AG09309 (cell line): Measurements from ENCODE around the gene ADGRD2.

Experiments
- DNase-seq: peaks from one replicate; pipeline ENCODE4 v3.0.0-alpha.2; 2010; ENCODE audit warnings: low read depth
- H3K4me3 ChIP-seq: 2 replicates; pipeline ENCODE4 v1.5.1; 2011; ENCODE audit warnings: mild to moderate bottlenecking, low read depth, low read length, moderate library complexity; ENCODE audit not compliant: control insufficient read depth
- TF ChIP-seq, protein P1 (sequence below): IDR thresholded peaks from 2 replicates; pipeline ENCODE4 v1.5.1; 2011; ENCODE audit warnings: mild to moderate bottlenecking, low read depth, low read length, inconsistent platforms; ENCODE audit not compliant: insufficient read depth, control insufficient read depth; ENCODE audit errors: missing control alignments

ADGRD2 gene

DNA sequence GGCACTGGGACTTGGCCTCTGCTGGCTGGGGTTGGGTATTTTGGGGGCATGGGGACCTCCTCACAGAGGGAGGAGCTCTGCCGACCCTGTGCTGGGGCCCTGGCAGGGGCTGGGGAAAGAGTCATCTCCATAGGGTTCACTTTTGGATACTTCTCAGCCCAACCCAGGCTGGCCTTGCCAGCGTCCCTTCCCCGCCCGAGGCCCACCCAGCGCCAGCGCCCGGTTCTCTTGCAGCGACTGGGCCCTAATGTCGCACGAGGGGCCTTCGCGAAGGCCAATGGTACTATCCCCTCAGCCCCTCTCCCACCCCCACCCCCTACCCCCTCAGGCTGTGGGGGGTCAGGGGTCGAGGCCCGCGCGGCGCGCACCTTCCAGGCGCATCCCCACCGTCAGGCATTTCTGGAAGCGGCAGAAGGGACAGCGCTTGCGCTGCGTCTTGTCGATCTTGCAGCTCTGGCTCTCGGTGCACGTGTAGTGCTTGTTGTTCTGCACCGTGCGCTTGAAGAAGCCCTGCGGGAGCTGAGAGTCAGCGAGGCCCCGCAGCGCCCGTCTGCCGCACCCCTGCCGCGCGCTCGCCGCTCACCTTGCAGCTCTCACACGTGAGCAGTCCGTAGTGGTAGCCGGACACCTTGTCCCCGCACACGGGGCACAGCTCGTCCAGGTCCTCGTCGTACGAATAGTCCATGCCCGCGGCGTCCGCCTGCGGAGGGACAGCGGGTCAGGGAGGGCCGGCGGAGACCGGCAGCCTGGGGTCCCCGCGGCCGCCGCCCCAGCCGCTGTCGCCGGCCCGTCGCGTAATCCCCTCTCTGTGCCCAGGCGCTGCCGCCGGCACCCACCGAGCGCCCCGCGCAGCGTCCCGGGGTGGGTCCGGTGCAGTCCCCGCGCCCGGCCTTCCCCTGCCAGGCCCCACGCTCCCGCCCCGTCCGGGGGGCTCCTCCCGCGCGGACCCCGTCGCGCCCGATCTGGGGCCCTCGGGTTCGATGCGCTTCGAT lies 52.8 kb downstream of the ADGRD2 start:
- TF ChIP-seq, protein P1, sequence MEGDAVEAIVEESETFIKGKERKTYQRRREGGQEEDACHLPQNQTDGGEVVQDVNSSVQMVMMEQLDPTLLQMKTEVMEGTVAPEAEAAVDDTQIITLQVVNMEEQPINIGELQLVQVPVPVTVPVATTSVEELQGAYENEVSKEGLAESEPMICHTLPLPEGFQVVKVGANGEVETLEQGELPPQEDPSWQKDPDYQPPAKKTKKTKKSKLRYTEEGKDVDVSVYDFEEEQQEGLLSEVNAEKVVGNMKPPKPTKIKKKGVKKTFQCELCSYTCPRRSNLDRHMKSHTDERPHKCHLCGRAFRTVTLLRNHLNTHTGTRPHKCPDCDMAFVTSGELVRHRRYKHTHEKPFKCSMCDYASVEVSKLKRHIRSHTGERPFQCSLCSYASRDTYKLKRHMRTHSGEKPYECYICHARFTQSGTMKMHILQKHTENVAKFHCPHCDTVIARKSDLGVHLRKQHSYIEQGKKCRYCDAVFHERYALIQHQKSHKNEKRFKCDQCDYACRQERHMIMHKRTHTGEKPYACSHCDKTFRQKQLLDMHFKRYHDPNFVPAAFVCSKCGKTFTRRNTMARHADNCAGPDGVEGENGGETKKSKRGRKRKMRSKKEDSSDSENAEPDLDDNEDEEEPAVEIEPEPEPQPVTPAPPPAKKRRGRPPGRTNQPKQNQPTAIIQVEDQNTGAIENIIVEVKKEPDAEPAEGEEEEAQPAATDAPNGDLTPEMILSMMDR: no peak
- DNase-seq: no peak
- H3K4me3 ChIP-seq: no peak overlapping the region

DNA sequence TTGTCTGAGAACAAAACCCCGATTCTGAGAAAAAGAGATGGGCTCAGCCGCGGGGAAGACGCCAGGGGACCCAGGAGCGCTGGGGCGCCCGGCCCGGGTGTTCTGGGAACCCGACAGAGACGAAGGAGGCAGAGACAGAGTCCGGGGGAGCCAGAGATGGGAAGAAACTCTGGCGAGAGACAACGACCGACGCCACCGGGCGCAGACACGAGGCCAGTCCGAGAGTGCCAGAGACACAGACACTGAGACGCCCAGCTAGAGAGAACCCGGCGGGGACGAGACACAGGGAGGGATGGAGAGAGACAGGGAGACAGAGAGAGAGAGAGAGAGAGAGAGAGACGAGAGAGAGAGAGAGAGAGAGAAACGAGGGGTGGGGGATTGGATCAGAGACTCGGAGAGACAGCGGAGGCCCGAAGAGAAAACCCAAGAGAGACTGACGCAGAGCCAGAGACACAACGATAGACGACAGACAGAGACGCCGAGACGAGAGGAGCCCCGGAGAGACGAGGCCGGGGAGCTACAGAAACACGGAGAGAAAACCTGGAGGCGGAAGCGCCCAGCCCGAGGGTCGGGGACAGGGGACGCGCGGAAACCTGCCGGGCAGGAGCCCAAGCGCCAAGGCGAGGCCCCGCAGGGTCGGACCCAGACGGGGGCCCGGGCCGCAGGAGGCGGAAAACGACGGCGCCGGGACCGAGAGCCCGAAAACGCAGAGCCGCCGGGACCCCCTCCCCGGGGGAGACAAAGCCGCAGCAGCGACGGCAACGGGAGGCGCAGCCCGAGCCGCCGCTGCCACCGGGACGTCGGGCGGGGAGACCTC lies 53.7 kb downstream of the ADGRD2 start:
- no peak for DNase-seq

DNA sequence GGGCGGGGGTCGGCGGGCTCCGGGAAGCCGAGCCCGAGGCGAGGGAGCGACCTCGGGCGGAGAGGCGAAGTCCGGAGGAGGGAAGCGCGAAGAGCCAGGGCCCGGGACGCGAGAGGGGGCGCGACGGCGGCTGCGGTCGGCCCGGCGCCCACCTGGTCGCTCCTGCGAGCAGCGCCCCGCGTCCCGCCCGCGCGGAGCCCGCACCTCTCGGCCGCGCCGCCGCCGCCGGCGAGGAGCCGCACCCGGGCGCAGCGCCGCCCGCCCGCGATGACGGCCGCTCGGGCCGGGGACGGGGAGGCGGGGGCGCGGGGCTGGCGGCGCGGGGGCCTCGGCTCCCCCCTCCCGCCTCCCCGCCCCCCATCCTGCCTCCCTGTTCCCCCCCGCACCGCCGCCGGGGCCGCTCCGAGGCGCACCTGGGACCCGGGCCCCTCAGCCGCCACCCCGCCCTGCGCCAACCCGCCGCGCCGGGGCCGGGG lies 54.3 kb downstream of the ADGRD2 start:
- DNase-seq: no peak
- no peak overlapping the region for H3K4me3 ChIP-seq

More for the DNA sequence above, 53.7 kb downstream of the ADGRD2 start:
- H3K4me3 ChIP-seq: no peak overlapping the region
- TF ChIP-seq, protein P1: no peak

DNA sequence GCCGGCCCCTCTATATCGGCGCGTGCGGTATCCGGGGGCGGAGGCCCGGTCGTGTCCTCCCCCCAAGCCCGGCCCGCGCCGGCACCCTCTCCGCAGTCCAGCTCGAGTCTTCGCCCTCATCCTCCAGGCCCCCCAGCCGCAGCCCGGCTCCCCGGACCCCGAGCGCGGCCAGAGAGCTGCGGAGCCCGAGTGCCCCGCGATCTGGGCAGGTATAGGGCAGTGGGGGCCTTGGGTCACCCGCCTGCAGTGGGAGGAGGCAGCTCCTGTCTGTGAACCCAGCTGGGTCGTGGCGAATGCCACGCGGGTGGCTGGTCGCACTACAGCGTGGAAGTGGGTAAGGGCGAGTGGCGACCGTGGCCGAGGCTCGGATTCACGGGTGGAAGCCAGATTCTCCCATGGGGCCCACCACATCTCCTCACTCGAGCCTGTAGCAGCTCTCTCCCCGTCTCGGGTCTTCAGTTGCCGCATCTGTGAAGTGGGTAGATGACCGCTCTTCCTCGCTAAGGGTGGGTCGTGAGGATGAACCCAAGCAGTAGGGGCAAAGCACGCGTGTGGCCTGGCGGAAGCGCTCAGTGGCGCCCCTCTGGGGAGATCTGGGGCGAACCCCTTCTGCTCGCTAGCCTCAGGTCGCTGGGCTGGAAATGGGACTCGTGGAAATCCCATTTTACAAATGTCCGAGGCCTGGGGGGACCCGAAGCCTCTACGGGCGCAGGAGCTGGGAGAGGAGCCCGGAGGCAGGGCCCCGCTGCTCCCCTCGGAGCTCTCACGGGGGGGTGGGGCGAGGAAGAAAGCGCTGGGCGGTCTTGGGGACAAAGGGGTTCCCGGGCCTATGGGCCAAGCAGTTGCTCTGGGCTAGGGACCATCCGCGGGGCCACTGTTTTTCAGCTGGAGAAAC lies 55.0 kb downstream of the ADGRD2 start:
- TF ChIP-seq, protein P1: no peak
- DNase-seq: no peak
- H3K4me3 ChIP-seq: no peak overlapping the region

More for the DNA sequence above, 54.3 kb downstream of the ADGRD2 start:
- TF ChIP-seq, protein P1: no peak

DNA sequence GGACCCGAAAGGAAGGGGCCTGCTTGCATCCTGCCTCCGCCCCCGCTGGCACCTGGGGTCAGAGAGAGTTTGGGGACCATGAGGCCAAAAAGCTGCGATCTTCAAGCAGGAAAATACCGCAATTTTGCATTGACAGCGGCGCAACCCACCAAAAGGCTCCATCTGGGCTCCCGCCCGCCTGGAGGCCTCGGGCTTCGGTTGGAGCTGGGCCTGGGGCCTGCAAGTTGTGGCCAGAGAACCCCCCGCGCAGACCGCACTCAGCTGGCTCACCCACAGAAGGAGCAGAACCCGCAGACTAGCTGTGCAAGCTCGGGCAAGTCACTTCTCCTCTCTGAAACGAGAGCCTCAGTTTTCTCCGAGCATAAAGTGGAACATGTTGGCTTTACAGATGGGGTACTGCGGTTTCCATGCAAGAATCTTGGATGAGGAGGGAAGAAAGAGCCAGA lies 55.7 kb downstream of the ADGRD2 start:
- no peak for DNase-seq
- no peak overlapping the region for H3K4me3 ChIP-seq
- TF ChIP-seq, protein P1: no peak
